ENCODE data around the gene TAS2R60. TPM values are rescaled to one million over a fixed set of nuclear protein-coding genes. Genes with fewer than 3 reads are reported as not detected.

TAS2R60 gene
- total and polyA plus RNA-seq, 2 donors (not counting 3 experiments of a cell fraction or from before 2014, with no cell fraction given), result not detected

- Histone ChIP-seq H3K79me2 (ENCODE audit: control insufficient read depth, insufficient read depth, low read length) (no peaks in the 10 kb centered on the region), H3K4me2 (ENCODE audit: insufficient read depth, low read length) (no peak overlapping the region), H3K4me3 (replicated peaks in 1 of 3; ENCODE audit: insufficient read depth in 1 of 3, low read depth in 1 of 3, low read length in 3 of 3) (no peak overlapping the region), H3K27me3 (ENCODE audit: control insufficient read depth in 2 of 2, insufficient read depth in 2 of 2, low read length in 2 of 2) (no peaks in the 10 kb centered on the region), H3K9me3 (replicated peaks; ENCODE audit: control insufficient read depth, insufficient read depth, low read length) (no peaks in the 10 kb centered on the region), H4K20me1 (replicated peaks; ENCODE audit: control insufficient read depth, extremely low read depth, insufficient read depth, low read length) (no peaks in the 10 kb centered on the region), H3K9me1 (replicated peaks; ENCODE audit: control insufficient read depth, extremely low read depth, insufficient read depth, low read length) (no peaks in the 10 kb centered on the region), H3K36me3 (ENCODE audit: control insufficient read depth in 2 of 2, extremely low read depth in 1 of 2, insufficient read depth in 2 of 2, low read length in 2 of 2) (no peaks in the 10 kb centered on the region), H2AFZ (ENCODE audit: low read depth, low read length) (no peak overlapping the region), H3K27ac (ENCODE audit: insufficient read depth, low read depth, low read length) (no peak overlapping the region), H3K4me1 (ENCODE audit: control insufficient read depth, extremely low read depth, insufficient read depth, low read length) (peaks cover 13% of the 10 kb centered on the region), H3K9ac (replicated peaks; ENCODE audit: extremely low read depth, insufficient read depth, low read length) (no peak overlapping the region)
- intact Hi-C loops (cut with micrococcal nuclease), result no loop called here
- no TSS peak for BruUV-seq (replicated peaks)
- FAIRE-seq, result no peak
- POLR2A ChIA-PET, result no interaction called here
- dilution Hi-C loops (cut with MboI; ENCODE audit: extremely low pct_ligation_motif_present, low sequenced_read_pairs), result no loop called here
- CTCF ChIA-PET, result no interaction called here
- DNase-seq (ENCODE audit: low read depth, low spot score), result no peak
- TF ChIP-seq EZH2 (IDR thresholded peaks at IDR 0.05; ENCODE audit: borderline replicate concordance, low read depth, low read length, severe bottlenecking) (no peak), JUN (IDR thresholded peaks at IDR 0.05; ENCODE audit: borderline replicate concordance, insufficient read depth, insufficient read length, low read depth) (no peak), CTCF (IDR thresholded peaks at IDR 0.05; ENCODE audit: extremely low read depth in 1 of 2, insufficient read depth in 1 of 2, low read depth in 1 of 2, low read length in 2 of 2) (no peak), MYC (IDR thresholded peaks at IDR 0.05; ENCODE audit: low read depth, low read length) (no peak), POLR2A (IDR thresholded peaks at IDR 0.05; ENCODE audit: low read depth, low read length) (no peak), FOS (IDR thresholded peaks at IDR 0.05; ENCODE audit: borderline replicate concordance, insufficient read depth, low read length) (no peak), POLR2AphosphoS5 (IDR thresholded peaks at IDR 0.05; ENCODE audit: insufficient read depth, low read depth, low read length) (no peak), GATA2 (IDR thresholded peaks at IDR 0.05; ENCODE audit: insufficient read depth, insufficient read length, low read depth, low read length) (no peak)
- TF ChIP-seq, protein P1, sequence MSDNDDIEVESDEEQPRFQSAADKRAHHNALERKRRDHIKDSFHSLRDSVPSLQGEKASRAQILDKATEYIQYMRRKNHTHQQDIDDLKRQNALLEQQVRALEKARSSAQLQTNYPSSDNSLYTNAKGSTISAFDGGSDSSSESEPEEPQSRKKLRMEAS (IDR thresholded peaks at IDR 0.05; ENCODE audit: insufficient read depth, insufficient read length), result no peak
Measured at GRCh38 chr7:143458681-143459080, 15.4 kb downstream of the TAS2R60 start.
